ENCODE data around the gene ZMYM2.

GRCh38 chr13:20033486-20033885 lies 75.0 kb downstream of the ZMYM2 start:
- TF ChIP-seq REST (IDR thresholded peaks at IDR 0.05; ENCODE audit: insufficient read depth in 1 of 2, low read depth in 2 of 2, low read length in 2 of 2): no peak
- no peak for TF ChIP-seq TAF1 (IDR thresholded peaks at IDR 0.05; ENCODE audit: borderline replicate concordance, insufficient read depth, low read length)
- no peak for TF ChIP-seq SIN3A (IDR thresholded peaks at IDR 0.05; ENCODE audit: borderline replicate concordance, insufficient read depth, low read length)

All from PFSK-1 (cell line).